Body of pancreas (tissue), 4 donors: ENCODE measurements around the gene PHTF2. TPM values are rescaled to one million over a fixed set of nuclear protein-coding genes. Genes with fewer than 3 reads are reported as not detected.
A peak's percentile ranks its signal among the peaks of the same experiment; 100 is the strongest.

ENCODE experiments used
- ATAC-seq: fragments of 150-250 bp; one replicate; pipeline ENCODE4 v1.9.1; 2016
- DNase-seq, 4 donors: peaks; one replicate each; pipeline ENCODE4 v3.0.0-alpha.2; 2019
- H3K27ac ChIP-seq, 4 donors: fragments of 200-600 bp; sonication (generic); 1 replicate in 3 of 4; 2 replicates in 1 of 4; pipeline versions ENCODE4 v1.5.1 to v1.6.1; 2016 to 2019; ENCODE audit warnings: mild to moderate bottlenecking in 1 of 4, mixed read lengths in 1 of 4, moderate library complexity in 1 of 4
- H3K27me3 ChIP-seq, 2 donors: fragments of 200-600 bp; sonication (generic); one replicate each; pipeline ENCODE4 v1.6.0; 2016; ENCODE audit warnings: mild to moderate bottlenecking in 1 of 2
- H3K36me3 ChIP-seq, 2 donors: fragments of 200-600 bp; sonication (generic); replicated peaks in 1 of 2; 2 replicates each; pipeline ENCODE4 v1.5.1; 2016; ENCODE audit warnings: low read depth in 2 of 2; ENCODE audit not compliant: insufficient read depth in 1 of 2
- H3K4me1 ChIP-seq: fragments of 200-600 bp; sonication (generic); one replicate; pipeline ENCODE4 v1.6.0; 2016
- H3K4me3 ChIP-seq, 2 donors: fragments of 200-600 bp; sonication (generic); 1 replicate in 1 of 2; 2 replicates in 1 of 2; pipeline ENCODE4 v1.5.1; 2016 to 2019
- H3K9me3 ChIP-seq, 3 donors: fragments of 200-600 bp; sonication (generic); 1 replicate in 2 of 3; 2 replicates in 1 of 3; pipeline ENCODE4 v1.5.1; 2016
- POLR2A ChIP-seq, 3 donors: fragments of 450-650 bp; IDR thresholded peaks; one replicate each; pipeline ENCODE4 v1.6.1; 2016; ENCODE audit warnings: antibody characterized with exemption in 3 of 3, mild to moderate bottlenecking in 2 of 3
- WGBS, 2 donors: methylation state at CpG; one replicate each; pipeline ENCODE4 v1.1.5; 2017; 5-methylcytosine and 5-hydroxymethylcytosine counted together
- intact Hi-C: fragments of 100-400 bp; cut with DNase I; formaldehyde crosslinking; loops from one replicate; pipeline ENCODE4 v1.15.1; 2023
- total RNA-seq, 2 donors: library from RNA; depleted of rRNA; stranded (reverse); fragments of >200 nt; gene quantifications; one replicate each; pipeline ENCODE4 v1.1.0, GENCODE V29; 2016
- TF ChIP-seq, protein P1 (sequence below), 7 experiments: fragments of 450-650 bp in 4 of 7; fragments of 200-600 bp in 3 of 7; sonication (generic) in 3 of 7; IDR thresholded peaks; one replicate each; pipeline ENCODE4 v1.5.1; 2016 to 2019; ENCODE audit warnings: antibody characterized with exemption in 7 of 7

The PHTF2 gene
- total RNA-seq, 2 donors from 2014 or later: 7.9 to 9.6 TPM

GRCh38 chr7:77917500-77918262 is 119.1 kb downstream of the PHTF2 start:
- H3K27me3 ChIP-seq: no peaks in the 10 kb centered on the region
- H3K4me1 ChIP-seq: peaks cover 20% of the 10 kb centered on the region
- ATAC-seq (peak; percentile 79), DNase-seq (peak; percentile 34 to 68 (median 58))
- 45 to 47% methylated on average over 2 of the region's 2 CpGs for WGBS, 2 donors
- no peaks in the 10 kb centered on the region for H3K9me3 ChIP-seq
- no peaks in the 10 kb centered on the region for H3K36me3 ChIP-seq
- TF ChIP-seq POLR2A (IDR thresholded peaks at IDR 0.05): no peak
- TF ChIP-seq, protein P1, sequence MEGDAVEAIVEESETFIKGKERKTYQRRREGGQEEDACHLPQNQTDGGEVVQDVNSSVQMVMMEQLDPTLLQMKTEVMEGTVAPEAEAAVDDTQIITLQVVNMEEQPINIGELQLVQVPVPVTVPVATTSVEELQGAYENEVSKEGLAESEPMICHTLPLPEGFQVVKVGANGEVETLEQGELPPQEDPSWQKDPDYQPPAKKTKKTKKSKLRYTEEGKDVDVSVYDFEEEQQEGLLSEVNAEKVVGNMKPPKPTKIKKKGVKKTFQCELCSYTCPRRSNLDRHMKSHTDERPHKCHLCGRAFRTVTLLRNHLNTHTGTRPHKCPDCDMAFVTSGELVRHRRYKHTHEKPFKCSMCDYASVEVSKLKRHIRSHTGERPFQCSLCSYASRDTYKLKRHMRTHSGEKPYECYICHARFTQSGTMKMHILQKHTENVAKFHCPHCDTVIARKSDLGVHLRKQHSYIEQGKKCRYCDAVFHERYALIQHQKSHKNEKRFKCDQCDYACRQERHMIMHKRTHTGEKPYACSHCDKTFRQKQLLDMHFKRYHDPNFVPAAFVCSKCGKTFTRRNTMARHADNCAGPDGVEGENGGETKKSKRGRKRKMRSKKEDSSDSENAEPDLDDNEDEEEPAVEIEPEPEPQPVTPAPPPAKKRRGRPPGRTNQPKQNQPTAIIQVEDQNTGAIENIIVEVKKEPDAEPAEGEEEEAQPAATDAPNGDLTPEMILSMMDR (IDR thresholded peaks at IDR 0.05): no peak
- no peak overlapping the region for H3K4me3 ChIP-seq
- H3K27ac ChIP-seq: peak overlapping the region in 3 of 4 donors; percentile 26 to 39 (median 34)
- intact Hi-C loops: no loop called here

DNA sequence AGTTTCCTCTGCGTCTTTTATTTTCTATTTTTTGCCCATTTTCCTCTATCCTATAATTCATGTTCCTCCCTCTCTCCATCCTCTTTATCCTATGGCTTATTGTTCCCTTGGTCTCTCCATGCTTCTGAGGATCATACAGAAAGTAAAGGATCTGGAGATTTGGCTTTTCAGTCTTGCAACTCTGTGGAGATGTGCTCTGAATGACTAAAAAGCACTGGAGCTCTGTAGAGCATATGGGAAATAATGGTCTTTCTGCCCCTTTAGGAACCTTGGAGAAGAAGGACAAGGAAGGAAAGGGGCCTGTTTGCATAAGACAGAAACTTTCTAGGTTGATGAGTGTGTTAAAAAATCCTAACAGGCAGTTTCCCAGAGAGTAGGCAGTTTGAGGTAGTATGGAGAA is 120.1 kb downstream of the PHTF2 start:
- no peak for TF ChIP-seq POLR2A (IDR thresholded peaks at IDR 0.05)
- 91 to 100% methylated on average over 1 of the region's 1 CpG for WGBS, 2 donors
- ATAC-seq (no peak), DNase-seq (no peak)
- Histone ChIP-seq H3K36me3 (no peaks in the 10 kb centered on the region), H3K9me3 (no peaks in the 10 kb centered on the region), H3K4me3 (no peak overlapping the region), H3K4me1 (peaks cover 20% of the 10 kb centered on the region), H3K27me3 (no peaks in the 10 kb centered on the region), H3K27ac (no peak overlapping the region)
- intact Hi-C loops: no loop called here

- no peaks in the 10 kb centered on the region for H3K9me3 ChIP-seq
- WGBS, 2 donors: 64 to 71% methylated on average over 2 of the region's 2 CpGs
- ATAC-seq: no peak
- H3K27ac ChIP-seq: no peak overlapping the region
- H3K27me3 ChIP-seq: no peaks in the 10 kb centered on the region
- H3K36me3 ChIP-seq: no peaks in the 10 kb centered on the region
- no peak overlapping the region for H3K4me3 ChIP-seq
- intact Hi-C loops: no loop called here
- TF ChIP-seq, protein P1 (IDR thresholded peaks at IDR 0.05): no peak
- TF ChIP-seq POLR2A (IDR thresholded peaks at IDR 0.05): no peak
- no peak for DNase-seq
- peaks cover 6% of the 10 kb centered on the region for H3K4me1 ChIP-seq
Measured at GRCh38 chr7:77923419-77923818, 124.8 kb downstream of the PHTF2 start.

DNA sequence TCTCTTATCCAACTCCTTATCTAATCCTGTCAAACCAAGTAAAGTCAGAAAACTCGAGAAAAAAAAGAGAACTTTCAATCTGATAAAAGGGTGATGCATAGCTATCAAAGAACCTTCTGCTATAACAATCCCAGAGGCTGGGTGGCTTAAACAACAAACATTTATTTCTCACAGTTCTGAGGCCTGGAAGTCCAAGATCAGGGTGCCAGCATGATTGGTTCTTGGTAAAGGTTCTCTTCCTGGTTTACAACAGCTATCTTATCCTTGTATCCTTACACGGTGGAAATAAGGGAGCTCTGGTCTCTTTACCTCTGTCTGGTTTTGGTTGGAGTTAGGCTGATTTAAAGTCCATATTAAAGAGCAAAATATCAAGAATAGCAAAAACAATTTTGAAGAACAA is 131.9 kb downstream of the PHTF2 start:
- 38 to 60% methylated on average over 2 of the region's 2 CpGs for WGBS, 2 donors
- no peak for TF ChIP-seq POLR2A (IDR thresholded peaks at IDR 0.05)
- TF ChIP-seq, protein P1 (IDR thresholded peaks at IDR 0.05): no peak
- no peak for DNase-seq
- intact Hi-C loops: no loop called here
- H3K36me3 ChIP-seq: no peaks in the 10 kb centered on the region
- H3K27ac ChIP-seq: no peak overlapping the region
- H3K27me3 ChIP-seq: no peaks in the 10 kb centered on the region
- no peak for ATAC-seq
- H3K9me3 ChIP-seq: no peaks in the 10 kb centered on the region
- H3K4me1 ChIP-seq: no peaks in the 10 kb centered on the region
- no peak overlapping the region for H3K4me3 ChIP-seq

DNA sequence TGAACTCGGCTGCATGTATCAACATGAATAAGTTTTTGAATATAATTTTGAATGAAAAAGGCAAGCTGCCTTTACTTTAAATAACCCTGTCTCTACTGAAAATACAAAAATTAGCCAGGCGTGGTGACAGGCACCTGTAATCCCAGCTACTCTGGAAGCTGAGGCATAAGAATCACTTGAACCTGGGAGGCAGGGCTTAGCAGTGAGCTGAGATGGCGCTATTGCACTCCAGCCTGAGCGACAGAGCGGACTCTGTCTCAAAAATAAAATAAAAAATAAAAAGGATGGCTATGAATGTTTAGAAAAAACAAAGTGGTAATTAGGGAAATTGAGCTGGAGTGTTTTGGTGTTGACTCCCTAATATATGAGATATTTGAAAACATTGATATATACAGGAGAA is 133.3 kb downstream of the PHTF2 start:
- no peak overlapping the region for H3K27ac ChIP-seq
- H3K9me3 ChIP-seq: no peaks in the 10 kb centered on the region
- H3K4me3 ChIP-seq: no peak overlapping the region
- no peak for TF ChIP-seq POLR2A (IDR thresholded peaks at IDR 0.05)
- TF ChIP-seq, protein P1 (IDR thresholded peaks at IDR 0.05): no peak
- no peaks in the 10 kb centered on the region for H3K36me3 ChIP-seq
- no peaks in the 10 kb centered on the region for H3K4me1 ChIP-seq
- 61 to 78% methylated on average over 5 of the region's 5 CpGs for WGBS, 2 donors
- no peak for DNase-seq
- H3K27me3 ChIP-seq: no peaks in the 10 kb centered on the region
- intact Hi-C loops: no loop called here
- ATAC-seq: no peak
